Stimulated activated naive CD8-positive, alpha-beta T cell treated with anti-CD3 and anti-CD28 coated beads, Interleukin-15, amount 100 ng/mL, for 72 hours (primary cell): ENCODE results near the gene PEX14.

Source experiments
- ATAC-seq: fragments of 150-1000 bp; cut with Tn5 transposase; 2 replicates; pipeline ENCODE4 v1.10.0; 2021; ENCODE audit warnings: mild to moderate bottlenecking, moderate library complexity
- DNase-seq, 2 donors: peaks; one replicate each; pipeline ENCODE4 v3.0.0; 2021 to 2022
- H3K27ac Mint-ChIP-seq, 2 donors: one replicate each; pipeline ENCODE4 v1.8.0; 2022; ENCODE audit warnings: mild to moderate bottlenecking in 2 of 2, mixed read lengths in 2 of 2, moderate library complexity in 2 of 2
- H3K27me3 Mint-ChIP-seq: one replicate; pipeline ENCODE4 v1.8.0; 2022; ENCODE audit warnings: mixed read lengths
- H3K4me1 Mint-ChIP-seq: one replicate; pipeline ENCODE4 v1.8.0; 2022; ENCODE audit warnings: mild to moderate bottlenecking, mixed read lengths
- H3K4me3 Mint-ChIP-seq, 2 donors: one replicate each; pipeline ENCODE4 v1.8.0; 2022; ENCODE audit warnings: mild to moderate bottlenecking in 2 of 2, mixed read lengths in 2 of 2, moderate library complexity in 1 of 2
- H3K9me3 Mint-ChIP-seq, 2 donors: one replicate each; pipeline ENCODE4 v1.8.0; 2022; ENCODE audit warnings: mixed read lengths in 2 of 2

The PEX14 gene

DNA sequence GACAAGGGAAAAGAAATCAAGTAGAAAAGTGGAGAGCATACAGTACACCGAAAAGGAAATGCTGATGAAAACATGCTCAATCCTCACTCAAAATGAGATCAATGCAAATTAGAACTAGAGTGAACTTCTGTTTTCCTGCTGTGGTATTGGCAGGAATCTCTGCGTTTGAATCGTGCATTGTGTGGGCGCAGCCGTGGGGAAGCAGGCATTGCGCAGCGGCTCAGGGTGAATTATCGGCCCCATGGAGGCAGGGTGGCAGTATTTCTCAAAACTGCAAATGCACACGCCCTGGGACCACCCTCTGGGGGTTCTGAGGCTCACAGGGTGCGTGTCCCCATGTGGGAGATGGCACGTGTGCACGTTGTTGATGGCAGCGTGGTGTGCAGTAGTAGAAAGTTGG is 140.6 kb downstream of the PEX14 start:
- no peak for DNase-seq
- H3K9me3 Mint-ChIP-seq = no peaks in the 10 kb centered on the region
- no peak overlapping the region for H3K4me3 Mint-ChIP-seq
- H3K4me1 Mint-ChIP-seq = no peaks in the 10 kb centered on the region
- no peaks in the 10 kb centered on the region for H3K27me3 Mint-ChIP-seq
- H3K27ac Mint-ChIP-seq = no peak overlapping the region
- no peak for ATAC-seq

DNA sequence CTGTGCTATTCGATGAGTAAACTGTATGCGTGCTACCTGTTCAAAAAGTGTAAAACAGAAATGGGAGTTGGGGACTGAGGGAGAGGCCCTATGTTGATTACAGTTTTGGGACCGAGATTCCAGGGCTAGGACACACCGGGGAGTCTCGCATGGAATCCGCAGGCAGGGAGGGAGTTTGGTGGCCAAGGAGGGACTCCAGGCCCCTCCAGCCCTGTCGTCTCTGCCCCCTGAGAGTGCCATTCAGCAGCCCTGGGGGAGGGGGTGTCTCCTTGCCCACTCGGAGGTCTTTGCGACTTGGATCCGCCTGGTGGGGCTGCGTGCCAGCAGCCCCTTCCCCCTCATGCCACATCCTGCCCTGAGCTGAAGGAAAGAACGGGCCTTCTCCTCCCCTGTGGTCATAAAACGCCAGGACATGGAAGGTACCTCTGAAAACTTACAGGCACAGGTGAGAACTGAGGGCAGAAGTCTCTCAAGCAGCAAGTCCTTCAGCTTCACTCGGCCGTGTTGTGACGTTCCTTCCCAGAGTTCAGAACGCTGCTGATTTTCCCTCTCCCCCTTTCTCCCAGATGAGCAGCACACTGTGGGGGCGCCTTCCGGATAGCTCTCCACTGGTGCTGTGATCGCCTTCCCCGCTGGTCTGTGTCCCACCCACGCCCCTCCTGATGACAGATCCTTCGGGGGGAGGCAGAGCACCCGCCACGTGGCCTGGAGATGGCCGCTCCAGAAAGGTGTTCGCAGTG is 141.4 kb downstream of the PEX14 start:
- Mint-ChIP-seq H3K4me1 (no peaks in the 10 kb centered on the region), H3K9me3 (no peaks in the 10 kb centered on the region), H3K4me3 (no peak overlapping the region), H3K27me3 (no peaks in the 10 kb centered on the region), H3K27ac (no peak overlapping the region)
- ATAC-seq = no peak
- DNase-seq = no peak

DNA sequence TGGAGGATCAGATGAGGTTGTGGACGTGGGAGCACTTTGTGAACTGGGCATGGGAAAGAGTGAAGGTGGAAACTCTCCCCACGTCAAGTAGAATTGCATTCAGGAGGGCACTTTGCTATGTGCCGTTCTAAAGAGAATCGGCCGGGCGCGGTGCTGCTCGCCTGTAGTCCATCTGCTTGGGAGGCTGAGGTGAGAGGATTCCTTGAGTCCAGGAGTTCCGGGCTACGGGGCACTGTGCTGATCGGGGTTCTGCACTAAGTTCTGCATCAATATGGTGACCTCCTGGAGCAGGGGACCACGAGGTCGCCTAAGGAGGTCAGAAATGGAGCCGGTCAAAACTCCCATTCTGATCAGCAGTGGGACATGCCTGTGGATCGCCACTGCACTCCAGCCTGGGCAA is 141.9 kb downstream of the PEX14 start:
- Mint-ChIP-seq H3K9me3 (no peaks in the 10 kb centered on the region), H3K27ac (no peak overlapping the region), H3K4me3 (no peak overlapping the region), H3K27me3 (no peaks in the 10 kb centered on the region), H3K4me1 (no peaks in the 10 kb centered on the region)
- ATAC-seq (no peak), DNase-seq (no peak)

DNA sequence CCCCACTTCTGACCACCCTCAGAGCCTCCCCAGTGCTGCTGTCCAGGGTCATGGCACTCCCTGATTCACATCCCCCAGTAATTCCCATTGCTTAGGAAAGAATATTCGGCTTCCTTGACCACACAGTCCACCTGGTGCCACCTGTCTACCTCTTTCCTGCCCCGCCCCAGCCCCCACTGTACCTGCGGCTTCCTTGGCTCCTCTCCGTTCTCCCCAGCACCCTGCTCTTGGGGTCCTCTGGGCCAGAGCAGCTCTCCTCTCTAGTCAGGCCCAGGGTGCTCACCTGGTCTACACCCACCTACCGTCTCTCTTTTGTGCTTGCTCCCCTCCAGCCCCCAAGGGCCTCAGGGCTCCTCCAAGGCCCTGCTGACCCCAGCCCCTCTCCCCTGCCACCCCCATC is 142.6 kb downstream of the PEX14 start:
- Mint-ChIP-seq H3K27ac (peak overlapping the region in 1 of 2 donors; percentile 10), H3K4me1 (no peaks in the 10 kb centered on the region), H3K27me3 (no peaks in the 10 kb centered on the region), H3K4me3 (no peak overlapping the region), H3K9me3 (no peaks in the 10 kb centered on the region)
- DNase-seq = no peak
- no peak for ATAC-seq

DNA sequence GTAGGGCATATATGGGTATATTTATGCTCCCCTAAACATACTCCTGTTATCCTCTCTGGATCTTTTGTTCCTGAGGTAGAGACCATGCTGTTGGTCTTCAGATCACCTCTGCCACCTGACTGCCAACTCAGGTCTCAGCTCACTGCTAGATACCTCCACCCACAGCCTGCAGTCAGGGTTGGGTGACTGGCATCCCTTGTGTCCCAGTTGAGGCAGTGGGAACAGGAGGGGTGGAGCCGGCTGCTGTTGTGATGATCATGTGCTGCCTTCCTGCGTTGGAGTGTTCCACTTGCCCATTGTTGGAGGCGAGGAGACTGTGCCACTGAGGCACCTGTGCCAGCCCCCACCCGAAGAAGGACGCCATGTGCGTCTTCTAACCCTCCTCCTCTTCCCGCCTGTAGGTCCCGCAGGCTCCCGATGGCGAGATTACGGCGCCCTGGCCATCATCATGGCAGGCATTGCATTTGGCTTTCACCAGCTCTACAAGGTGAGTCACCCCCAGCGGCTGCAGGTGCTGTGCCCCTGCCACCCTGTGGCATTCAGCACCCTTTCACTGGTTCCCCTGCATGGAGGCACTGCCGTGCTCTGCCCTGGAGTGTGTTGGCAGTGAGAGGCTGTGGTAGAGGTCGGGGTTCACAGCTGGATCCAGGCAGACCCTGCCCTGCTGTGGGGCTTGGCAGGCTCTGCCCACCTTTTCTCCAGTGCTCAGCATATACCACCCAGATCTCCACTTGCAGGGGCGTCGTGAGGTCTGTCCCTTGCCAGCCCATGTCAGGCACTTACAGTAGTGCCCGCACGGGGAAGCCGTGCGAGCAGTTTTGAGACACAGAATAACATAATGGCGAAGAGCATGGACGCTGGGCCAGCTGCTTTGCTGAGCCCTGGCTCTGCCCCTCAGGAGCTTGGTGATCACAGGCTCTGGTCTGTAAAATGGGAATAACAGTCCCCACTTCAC is 143.5 kb downstream of the PEX14 start:
- Mint-ChIP-seq H3K27ac (peak overlapping the region in 1 of 2 donors; percentile 76), H3K4me3 (no peak overlapping the region), H3K9me3 (no peaks in the 10 kb centered on the region), H3K4me1 (no peaks in the 10 kb centered on the region), H3K27me3 (no peaks in the 10 kb centered on the region)
- no peak for DNase-seq
- no peak for ATAC-seq

DNA sequence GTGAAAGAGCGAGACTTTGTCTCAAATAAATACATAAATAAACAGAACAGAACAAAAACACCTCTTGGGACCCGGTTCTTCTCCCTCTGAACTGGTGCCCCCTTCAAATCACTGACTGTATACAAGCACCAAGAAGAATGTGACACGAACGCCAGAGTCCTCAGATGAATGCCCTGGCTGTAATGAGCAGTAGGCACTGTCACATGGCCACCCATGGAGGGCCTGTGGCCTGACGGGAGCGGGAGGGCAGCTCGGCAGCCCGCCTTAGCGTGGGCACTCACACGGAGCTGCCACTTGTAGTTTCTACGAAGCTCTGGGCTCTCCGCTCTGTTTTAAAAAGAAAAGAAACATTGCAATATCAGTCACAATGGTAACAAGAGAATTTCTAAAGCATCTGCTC is 146.0 kb downstream of the PEX14 start:
- Mint-ChIP-seq H3K27ac (peak overlapping the region in 1 of 2 donors; percentile 8), H3K4me1 (no peaks in the 10 kb centered on the region), H3K27me3 (no peaks in the 10 kb centered on the region), H3K4me3 (no peak overlapping the region), H3K9me3 (no peaks in the 10 kb centered on the region)
- no peak for DNase-seq
- ATAC-seq = no peak

DNA sequence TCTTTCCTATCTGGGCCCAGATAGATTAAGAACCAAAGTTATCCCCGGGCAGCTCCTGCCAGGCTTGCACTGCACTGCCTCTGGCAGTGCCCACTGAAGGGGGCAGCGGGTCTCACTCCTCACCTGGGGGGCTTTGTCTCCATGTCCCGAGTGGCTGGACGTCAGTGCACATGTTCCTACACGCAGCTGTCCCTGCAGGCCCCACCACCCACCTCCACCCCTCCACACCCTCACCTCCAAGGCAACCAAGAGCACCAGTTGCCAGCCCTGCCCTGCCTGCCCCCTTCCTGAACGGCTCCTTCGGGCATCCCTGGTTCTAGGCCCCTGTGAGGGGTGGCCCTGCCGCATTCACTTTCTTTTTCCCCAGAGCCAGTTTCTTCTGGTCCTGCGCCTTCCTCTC is 147.2 kb downstream of the PEX14 start:
- Mint-ChIP-seq H3K4me3 (no peak overlapping the region), H3K9me3 (no peaks in the 10 kb centered on the region), H3K27ac (no peak overlapping the region), H3K27me3 (no peaks in the 10 kb centered on the region), H3K4me1 (no peaks in the 10 kb centered on the region)
- ATAC-seq (no peak), DNase-seq (no peak)

DNA sequence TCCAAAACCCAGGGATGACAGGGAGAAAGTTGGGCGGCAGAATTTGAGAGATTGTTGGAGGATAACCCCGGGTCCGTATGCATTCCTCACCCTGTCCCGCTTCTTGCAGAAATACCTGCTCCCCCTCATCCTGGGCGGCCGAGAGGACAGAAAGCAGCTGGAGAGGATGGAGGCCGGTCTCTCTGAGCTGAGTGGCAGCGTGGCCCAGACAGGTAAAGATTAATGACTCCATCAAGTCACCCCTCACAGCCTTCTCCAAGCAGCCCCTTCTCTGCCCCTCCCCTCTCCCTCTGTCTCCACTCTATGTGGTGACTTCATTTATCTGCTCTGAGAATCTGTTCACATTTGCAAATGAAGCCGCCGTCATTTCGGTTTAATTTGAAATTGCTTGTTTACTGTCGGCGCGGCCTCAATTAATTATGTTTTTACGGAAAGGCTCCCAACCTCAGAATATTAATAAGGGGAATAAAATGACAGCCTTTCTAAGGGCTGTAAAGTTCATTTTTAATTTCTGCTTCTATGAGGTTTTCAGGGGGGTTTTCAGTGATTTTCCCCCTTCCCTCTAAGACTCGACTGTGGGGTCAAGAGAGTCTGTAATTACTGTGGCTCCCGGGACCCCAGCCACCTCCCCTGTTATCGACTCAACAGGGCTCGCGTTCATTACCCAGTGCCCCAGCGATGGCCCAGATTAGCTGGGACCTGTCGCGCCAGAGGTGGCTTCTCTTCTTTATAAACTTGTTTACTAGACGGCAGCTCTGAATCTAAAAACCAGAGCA is 148.3 kb downstream of the PEX14 start:
- no peak for ATAC-seq
- Mint-ChIP-seq H3K27me3 (no peaks in the 10 kb centered on the region), H3K9me3 (no peaks in the 10 kb centered on the region)

DNA sequence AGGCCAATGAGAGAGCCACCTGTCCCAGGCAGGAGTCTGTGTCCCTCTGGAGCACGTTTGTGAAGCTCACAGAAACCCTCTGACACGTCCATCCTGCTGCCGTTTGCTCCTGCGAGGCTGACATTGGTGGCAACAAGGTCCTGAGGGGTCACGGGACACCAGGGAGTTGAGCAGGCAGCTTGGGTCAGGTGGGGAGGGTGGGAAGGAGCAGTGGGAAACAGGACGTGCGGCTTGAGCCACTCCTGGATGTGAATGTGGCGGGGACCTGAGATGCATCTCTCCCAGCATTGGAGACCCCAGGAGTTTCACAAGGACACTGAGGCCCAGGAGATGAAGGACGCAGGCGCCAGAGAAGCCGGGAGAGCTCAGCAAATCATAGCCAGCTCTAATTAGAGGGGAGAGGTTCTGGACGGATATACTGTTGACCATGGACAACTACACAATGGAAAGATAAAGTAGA is 149.0 kb downstream of the PEX14 start:
- Mint-ChIP-seq H3K27ac (no peak overlapping the region), H3K9me3 (no peaks in the 10 kb centered on the region), H3K4me3 (no peak overlapping the region), H3K4me1 (no peaks in the 10 kb centered on the region), H3K27me3 (no peaks in the 10 kb centered on the region)
- DNase-seq (no peak), ATAC-seq (no peak)

More for the DNA sequence above, 148.3 kb downstream of the PEX14 start:
- Mint-ChIP-seq H3K4me1 (no peaks in the 10 kb centered on the region), H3K4me3 (no peak overlapping the region), H3K27ac (no peak overlapping the region)
- DNase-seq = no peak

DNA sequence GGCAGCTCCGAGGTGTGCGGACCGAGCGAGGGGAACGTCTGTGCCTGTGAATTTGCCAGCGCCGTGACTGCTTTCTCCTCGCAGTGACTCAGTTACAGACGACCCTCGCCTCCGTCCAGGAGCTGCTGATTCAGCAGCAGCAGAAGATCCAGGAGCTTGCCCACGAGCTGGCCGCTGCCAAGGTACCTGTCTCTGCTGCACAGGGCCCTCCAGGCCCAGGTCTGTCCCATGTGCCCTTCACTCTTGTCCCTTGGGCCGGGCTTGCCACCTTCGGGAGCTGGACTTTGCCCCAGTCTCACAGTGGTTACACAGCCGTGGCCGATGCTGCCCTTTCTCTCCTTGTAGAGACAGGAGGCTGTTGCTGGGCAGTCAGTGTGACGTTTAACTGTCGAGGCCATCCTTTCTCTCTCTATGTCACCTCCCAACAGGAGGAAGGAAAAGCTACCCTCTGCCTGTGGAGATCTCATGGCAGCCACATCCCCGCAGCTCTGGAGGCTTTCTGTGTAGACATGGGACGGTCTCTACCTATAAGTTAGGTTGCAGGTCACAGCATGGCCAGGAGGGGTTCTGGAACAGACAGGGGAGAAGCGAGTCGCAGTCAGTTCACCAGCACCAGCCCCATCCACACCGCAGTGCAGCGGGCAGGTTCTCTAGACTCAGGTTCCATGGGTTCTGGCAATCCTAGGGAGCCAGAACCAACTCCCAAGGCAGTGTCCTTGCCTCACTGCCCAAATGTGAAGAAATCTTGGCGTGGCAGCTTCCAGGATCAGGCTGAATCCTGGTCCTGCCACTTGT is 149.7 kb downstream of the PEX14 start:
- H3K4me1 Mint-ChIP-seq = no peaks in the 10 kb centered on the region
- H3K27me3 Mint-ChIP-seq = no peaks in the 10 kb centered on the region
- H3K27ac Mint-ChIP-seq = no peak overlapping the region
- ATAC-seq (no peak), DNase-seq (no peak)
- no peaks in the 10 kb centered on the region for H3K9me3 Mint-ChIP-seq
- H3K4me3 Mint-ChIP-seq = no peak overlapping the region

DNA sequence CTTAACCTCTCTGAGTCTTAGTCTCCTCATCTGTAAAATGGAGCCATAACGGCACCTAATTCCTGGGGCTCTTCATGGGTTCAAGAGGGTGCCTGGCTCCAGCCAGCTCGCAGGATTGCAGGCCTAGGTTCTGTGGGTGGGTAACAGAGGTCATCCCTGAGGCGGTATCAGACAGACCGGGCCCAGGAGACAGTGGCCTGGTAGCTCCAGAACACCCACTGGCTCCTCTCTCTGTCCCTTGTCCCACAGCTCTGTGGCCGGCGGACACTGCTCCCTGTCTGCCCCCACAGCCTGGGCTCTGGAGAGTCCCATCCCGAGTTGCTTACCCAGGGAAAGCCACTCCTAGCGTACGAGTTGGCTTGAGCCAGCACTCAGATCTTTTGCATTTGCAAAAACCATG is 150.3 kb downstream of the PEX14 start:
- Mint-ChIP-seq H3K4me1 (no peaks in the 10 kb centered on the region), H3K4me3 (no peak overlapping the region), H3K9me3 (no peaks in the 10 kb centered on the region), H3K27me3 (no peaks in the 10 kb centered on the region), H3K27ac (peak overlapping the region in 1 of 2 donors; percentile 5)
- ATAC-seq = no peak
- DNase-seq = no peak

DNA sequence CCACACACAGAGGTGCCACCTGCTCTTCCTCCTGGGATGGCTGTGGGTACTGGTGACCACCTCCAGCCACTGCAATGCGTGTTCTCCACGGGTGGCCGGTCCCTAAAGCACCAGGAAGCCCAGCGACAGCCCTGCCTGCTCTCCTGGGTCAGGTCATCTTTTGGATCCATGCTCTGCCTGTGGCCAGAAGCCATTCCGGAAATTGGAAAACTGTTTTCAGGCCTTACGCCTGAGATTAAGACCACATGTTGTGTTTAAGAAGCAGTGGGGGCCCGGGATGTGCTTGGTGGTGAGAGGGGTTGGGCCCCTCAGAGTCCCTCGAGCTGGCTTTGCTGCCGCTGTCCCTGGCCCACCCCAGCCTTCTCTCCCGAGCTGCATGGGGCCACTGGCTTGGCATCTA is 150.8 kb downstream of the PEX14 start:
- H3K27ac Mint-ChIP-seq = peak overlapping the region in 1 of 2 donors; percentile 5
- H3K4me3 Mint-ChIP-seq = no peak overlapping the region
- H3K4me1 Mint-ChIP-seq = no peaks in the 10 kb centered on the region
- no peaks in the 10 kb centered on the region for H3K27me3 Mint-ChIP-seq
- ATAC-seq (no peak), DNase-seq (no peak)
- no peaks in the 10 kb centered on the region for H3K9me3 Mint-ChIP-seq

DNA sequence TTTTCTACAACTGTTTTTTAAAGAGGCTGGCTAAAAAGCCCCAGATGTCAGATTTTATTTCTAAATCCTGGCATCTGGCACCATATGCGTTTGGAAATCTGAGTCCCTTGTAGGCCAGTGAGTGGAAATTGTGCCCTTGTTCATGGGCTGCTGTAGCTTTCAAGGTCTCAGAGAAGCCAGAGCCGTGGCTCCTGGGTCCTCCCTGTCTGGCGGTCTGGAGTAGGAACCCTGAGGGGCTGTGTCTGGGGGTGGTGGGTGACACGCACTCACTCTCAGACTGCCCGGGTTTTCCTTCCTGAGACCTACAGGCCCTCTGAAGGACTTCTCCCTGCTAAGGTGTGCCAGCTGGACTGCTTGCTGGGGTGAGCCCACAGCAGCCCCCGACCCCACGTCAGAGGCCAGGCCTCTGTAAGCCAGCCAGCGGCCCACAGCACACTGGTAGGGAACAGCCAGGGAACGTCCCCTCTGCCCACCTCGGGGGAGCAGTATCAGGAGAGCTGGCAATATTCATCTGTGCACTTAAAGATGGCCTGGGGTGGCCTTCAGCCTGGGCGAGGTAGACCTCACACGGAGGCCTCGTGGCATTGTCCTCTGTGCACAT is 151.5 kb downstream of the PEX14 start:
- DNase-seq = no peak
- Mint-ChIP-seq H3K27me3 (no peaks in the 10 kb centered on the region), H3K4me1 (no peaks in the 10 kb centered on the region), H3K4me3 (no peak overlapping the region), H3K9me3 (no peaks in the 10 kb centered on the region), H3K27ac (no peak overlapping the region)
- no peak for ATAC-seq

DNA sequence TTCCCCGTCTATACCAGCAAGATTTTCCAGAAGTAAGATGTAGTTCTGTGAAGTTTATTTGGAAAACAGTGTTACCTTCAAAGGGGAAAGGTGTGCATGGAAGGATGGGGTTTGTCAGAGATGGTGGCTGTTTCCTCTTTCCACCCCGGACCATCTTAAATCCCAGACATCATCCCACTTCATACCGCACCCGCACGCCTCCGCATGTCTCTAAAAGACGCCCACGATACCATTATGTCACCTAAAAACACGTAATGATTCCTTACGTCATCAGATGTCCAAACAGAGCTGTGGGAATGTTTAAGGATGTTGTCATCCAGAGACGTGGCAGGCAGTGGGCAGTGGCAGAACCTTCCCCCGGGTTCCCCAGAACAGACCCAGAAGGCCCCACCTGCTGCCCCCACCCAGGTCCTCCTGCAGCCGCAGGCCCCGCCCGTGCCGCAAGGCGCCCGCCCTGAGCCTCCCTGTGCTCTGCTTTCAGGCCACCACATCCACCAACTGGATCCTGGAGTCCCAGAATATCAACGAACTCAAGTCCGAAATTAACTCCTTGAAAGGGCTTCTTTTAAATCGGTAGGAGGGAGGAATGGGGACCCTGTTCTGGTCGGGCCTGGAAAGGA is 152.2 kb downstream of the PEX14 start:
- H3K27ac Mint-ChIP-seq = no peak overlapping the region
- H3K4me3 Mint-ChIP-seq = no peak overlapping the region
- no peaks in the 10 kb centered on the region for H3K27me3 Mint-ChIP-seq
- no peak for ATAC-seq
- DNase-seq = no peak
- no peaks in the 10 kb centered on the region for H3K9me3 Mint-ChIP-seq
- no peaks in the 10 kb centered on the region for H3K4me1 Mint-ChIP-seq
